Calu3 (cell line): ENCODE data around the gene ARX. TPM values are rescaled to one million over a fixed set of nuclear protein-coding genes. Genes with fewer than 3 reads are reported as not detected.
A peak's percentile ranks its signal among the peaks of the same experiment; 100 is the strongest.

Experiments used
- BruUV-seq: library from RNA; stranded (reverse); fragments of 400-500 nt; replicated peaks from 2 replicates; lab custom pipeline; 2021; lab: Mats Ljungman, UMichigan
- CTCF ChIA-PET: fragments of 300-600 bp; sonication (Branson Sonifier 250); formaldehyde crosslinking; loops from one replicate; lab custom pipeline; 2022; ENCODE audit warnings: antibody characterized with exemption; lab: Charles Lee
- DNase-seq: peaks from one replicate; pipeline ENCODE4 v3.0.0; 2022
- H3K27ac Mint-ChIP-seq: one replicate; pipeline ENCODE4 v1.8.0; 2022; ENCODE audit warnings: mixed read lengths; ENCODE audit not compliant: unreplicated experiment
- H3K27me3 Mint-ChIP-seq: one replicate; pipeline ENCODE4 v1.8.0; 2022; ENCODE audit warnings: mixed read lengths; ENCODE audit not compliant: unreplicated experiment
- H3K36me3 Mint-ChIP-seq: one replicate; pipeline ENCODE4 v1.8.0; 2022; ENCODE audit warnings: mild to moderate bottlenecking, moderate library complexity, mixed read lengths; ENCODE audit not compliant: insufficient read depth, unreplicated experiment
- H3K4me1 Mint-ChIP-seq: one replicate; pipeline ENCODE4 v1.8.0; 2022; ENCODE audit warnings: mild to moderate bottlenecking, low read depth, mixed read lengths; ENCODE audit not compliant: unreplicated experiment
- H3K4me3 Mint-ChIP-seq: one replicate; pipeline ENCODE4 v1.8.0; 2022; ENCODE audit warnings: mild to moderate bottlenecking, low read depth, moderate library complexity, mixed read lengths; ENCODE audit not compliant: unreplicated experiment
- H3K9me3 Mint-ChIP-seq: one replicate; pipeline ENCODE4 v1.8.0; 2022; ENCODE audit warnings: low read depth, mixed read lengths; ENCODE audit not compliant: unreplicated experiment
- intact Hi-C: fragments of 100-400 bp; cut with micrococcal nuclease; formaldehyde crosslinking; loops from one replicate; pipeline ENCODE4 v1.10.0; 2022; ENCODE audit not compliant: unreplicated experiment
- total RNA-seq: library from RNA; stranded (reverse); gene quantifications from 2 replicates; pipeline ENCODE4 v1.2.3, GENCODE V29; 2022
- TF ChIP-seq, protein P1 (sequence below): fragments of 200-600 bp; IDR thresholded peaks from one replicate; pipeline ENCODE4 v1.8.0; 2022; ENCODE audit warnings: antibody characterized with exemption; ENCODE audit not compliant: unreplicated experiment

The ARX gene
- total RNA-seq, 1 experiment from 2014 or later: not detected

- Mint-ChIP-seq H3K27ac (no peak overlapping the region), H3K36me3 (peaks cover 18% of the 10 kb centered on the region), H3K9me3 (no peaks in the 10 kb centered on the region), H3K4me1 (peaks cover 11% of the 10 kb centered on the region), H3K4me3 (no peak overlapping the region), H3K27me3 (peaks cover 66% of the 10 kb centered on the region)
- intact Hi-C loops: no loop called here
- TF ChIP-seq, protein P1, sequence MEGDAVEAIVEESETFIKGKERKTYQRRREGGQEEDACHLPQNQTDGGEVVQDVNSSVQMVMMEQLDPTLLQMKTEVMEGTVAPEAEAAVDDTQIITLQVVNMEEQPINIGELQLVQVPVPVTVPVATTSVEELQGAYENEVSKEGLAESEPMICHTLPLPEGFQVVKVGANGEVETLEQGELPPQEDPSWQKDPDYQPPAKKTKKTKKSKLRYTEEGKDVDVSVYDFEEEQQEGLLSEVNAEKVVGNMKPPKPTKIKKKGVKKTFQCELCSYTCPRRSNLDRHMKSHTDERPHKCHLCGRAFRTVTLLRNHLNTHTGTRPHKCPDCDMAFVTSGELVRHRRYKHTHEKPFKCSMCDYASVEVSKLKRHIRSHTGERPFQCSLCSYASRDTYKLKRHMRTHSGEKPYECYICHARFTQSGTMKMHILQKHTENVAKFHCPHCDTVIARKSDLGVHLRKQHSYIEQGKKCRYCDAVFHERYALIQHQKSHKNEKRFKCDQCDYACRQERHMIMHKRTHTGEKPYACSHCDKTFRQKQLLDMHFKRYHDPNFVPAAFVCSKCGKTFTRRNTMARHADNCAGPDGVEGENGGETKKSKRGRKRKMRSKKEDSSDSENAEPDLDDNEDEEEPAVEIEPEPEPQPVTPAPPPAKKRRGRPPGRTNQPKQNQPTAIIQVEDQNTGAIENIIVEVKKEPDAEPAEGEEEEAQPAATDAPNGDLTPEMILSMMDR: no peak
- CTCF ChIA-PET: no interaction called here
- DNase-seq: no peak
- BruUV-seq: no TSS peak
Measured at GRCh38 chrX:25009407-25009806, 6.4 kb downstream of the ARX start.

DNA sequence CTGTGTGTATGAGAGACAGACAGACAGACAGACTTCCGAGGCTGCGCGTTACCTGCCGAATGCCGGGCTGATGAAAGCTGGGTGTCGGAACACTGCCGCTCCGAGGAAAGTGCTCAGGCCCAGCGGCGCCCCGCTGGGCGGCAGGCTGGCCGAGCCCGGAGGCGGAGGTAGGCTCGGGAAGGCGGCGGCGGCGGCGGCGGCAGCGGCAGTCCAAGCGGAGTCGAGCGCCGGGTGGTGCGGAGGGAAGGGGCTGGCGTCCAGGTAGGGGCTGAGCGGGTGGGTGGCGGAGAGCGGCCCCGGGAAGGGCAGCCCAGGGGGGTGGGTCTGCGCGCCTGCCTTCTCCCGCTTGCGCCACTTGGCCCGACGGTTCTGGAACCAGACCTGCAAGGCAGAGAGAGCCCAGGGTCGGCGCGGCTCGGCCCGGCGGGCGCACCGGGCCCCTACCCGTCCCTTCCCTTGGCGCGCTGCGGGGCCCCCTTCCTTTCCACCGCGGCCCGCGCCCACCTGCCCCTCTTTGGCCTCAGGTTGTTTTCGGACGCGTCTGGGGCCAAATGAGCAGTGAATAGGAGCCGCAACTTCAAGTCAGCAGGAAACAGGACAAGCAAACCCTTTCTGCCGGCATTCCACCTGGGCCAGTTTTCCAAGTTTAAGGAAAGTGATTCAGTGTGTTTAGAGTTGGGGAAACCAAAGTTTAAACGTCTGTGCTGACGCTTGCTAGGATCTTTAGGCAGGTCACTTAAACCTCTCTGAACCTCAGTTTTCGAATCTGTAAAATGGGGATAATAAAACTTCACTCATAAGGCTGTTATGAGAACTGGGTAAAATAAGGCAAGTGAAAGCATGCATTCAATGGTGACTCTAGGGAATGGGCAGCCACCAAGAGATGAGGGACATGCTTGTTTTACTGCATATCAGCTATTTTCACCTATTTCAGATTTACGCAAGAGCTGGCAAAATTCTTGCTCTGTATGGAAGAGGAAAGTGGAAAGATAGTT lies 8.4 kb downstream of the ARX start:
- Mint-ChIP-seq H3K4me1 (peaks cover 9% of the 10 kb centered on the region), H3K27me3 (peaks cover 66% of the 10 kb centered on the region), H3K27ac (no peak overlapping the region), H3K36me3 (peaks cover 21% of the 10 kb centered on the region), H3K9me3 (no peaks in the 10 kb centered on the region), H3K4me3 (no peak overlapping the region)
- intact Hi-C loops: no loop called here
- DNase-seq: no peak
- TF ChIP-seq, protein P1: no peak
- no TSS peak for BruUV-seq
- CTCF ChIA-PET: no interaction called here

DNA sequence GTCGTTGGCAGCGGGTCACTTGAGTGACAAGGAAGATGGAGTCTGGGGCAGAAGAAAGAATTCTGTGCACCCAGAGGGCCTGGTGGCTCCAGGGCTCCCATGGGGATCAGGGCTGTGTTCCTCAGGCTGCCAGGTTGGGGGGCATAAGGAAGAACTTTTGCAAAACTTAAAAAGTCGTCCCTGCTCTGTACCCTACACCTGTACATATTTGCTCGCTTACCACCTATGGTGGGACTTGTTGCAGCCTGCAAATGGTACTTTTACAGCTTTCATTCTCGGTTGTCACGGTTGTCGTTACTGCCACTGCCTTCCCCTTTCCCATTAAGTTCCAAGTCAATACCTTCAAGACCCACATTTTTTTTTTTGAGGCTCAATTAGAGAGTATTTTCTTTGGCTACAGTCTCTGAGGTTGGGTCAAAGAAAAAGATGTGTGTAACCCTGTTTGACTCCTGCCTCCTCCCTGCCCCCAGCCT lies 9.1 kb downstream of the ARX start:
- Mint-ChIP-seq H3K36me3 (peaks cover 21% of the 10 kb centered on the region), H3K9me3 (no peaks in the 10 kb centered on the region), H3K27me3 (peaks cover 66% of the 10 kb centered on the region), H3K4me1 (peaks cover 9% of the 10 kb centered on the region), H3K4me3 (no peak overlapping the region), H3K27ac (no peak overlapping the region)
- no peak for DNase-seq
- TF ChIP-seq, protein P1: no peak
- intact Hi-C loops: no loop called here
- BruUV-seq: no TSS peak
- CTCF ChIA-PET: no interaction called here

DNA sequence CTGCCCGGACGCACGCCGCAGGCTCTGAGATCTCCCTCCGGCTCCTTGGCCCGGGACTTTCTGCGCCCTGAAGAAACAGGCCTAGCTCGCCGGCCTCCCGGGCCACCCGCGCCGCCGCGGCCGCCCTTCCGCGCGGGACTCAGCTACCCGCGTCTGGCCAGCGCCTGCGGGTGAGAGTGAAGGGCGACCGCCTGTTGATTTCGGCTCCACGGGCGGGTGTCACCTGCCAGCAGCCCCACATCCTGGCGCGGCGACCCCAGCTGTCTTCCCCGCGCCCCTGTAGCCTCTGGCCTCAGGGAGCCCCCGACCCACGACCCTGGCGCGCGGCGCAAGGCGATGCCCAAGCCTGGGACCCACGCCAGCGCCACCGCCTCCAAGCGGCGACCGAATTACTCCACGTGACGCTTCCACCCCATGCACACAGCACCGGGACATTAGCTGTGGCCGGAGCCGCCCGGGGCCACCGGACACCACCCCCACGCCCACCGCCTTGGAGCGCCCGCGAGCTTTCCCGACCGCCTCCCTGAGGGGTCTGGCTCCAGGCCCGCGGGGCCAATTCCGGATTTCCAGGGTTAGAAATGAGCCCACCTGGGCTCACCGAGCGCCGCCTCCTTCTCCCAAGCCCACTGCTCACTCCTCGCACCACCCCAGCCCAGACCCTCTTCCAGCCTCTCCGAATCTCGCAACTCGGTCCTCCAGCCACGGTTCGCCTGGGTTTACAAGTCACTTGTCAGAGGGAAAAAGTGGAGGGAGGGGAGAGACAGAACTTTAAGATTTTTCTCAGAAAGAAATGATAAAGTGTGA lies 10.2 kb downstream of the ARX start:
- Mint-ChIP-seq H3K4me3 (peak overlapping the region; percentile 69), H3K36me3 (peaks cover 21% of the 10 kb centered on the region), H3K27ac (no peak overlapping the region), H3K9me3 (no peaks in the 10 kb centered on the region), H3K27me3 (peaks cover 57% of the 10 kb centered on the region), H3K4me1 (peaks cover 9% of the 10 kb centered on the region)
- intact Hi-C loops: no loop called here
- TF ChIP-seq, protein P1: no peak
- CTCF ChIA-PET: no interaction called here
- no TSS peak for BruUV-seq
- DNase-seq: no peak
